ENCODE measurements around the gene NKX2-3.

NKX2-3 gene

DNA sequence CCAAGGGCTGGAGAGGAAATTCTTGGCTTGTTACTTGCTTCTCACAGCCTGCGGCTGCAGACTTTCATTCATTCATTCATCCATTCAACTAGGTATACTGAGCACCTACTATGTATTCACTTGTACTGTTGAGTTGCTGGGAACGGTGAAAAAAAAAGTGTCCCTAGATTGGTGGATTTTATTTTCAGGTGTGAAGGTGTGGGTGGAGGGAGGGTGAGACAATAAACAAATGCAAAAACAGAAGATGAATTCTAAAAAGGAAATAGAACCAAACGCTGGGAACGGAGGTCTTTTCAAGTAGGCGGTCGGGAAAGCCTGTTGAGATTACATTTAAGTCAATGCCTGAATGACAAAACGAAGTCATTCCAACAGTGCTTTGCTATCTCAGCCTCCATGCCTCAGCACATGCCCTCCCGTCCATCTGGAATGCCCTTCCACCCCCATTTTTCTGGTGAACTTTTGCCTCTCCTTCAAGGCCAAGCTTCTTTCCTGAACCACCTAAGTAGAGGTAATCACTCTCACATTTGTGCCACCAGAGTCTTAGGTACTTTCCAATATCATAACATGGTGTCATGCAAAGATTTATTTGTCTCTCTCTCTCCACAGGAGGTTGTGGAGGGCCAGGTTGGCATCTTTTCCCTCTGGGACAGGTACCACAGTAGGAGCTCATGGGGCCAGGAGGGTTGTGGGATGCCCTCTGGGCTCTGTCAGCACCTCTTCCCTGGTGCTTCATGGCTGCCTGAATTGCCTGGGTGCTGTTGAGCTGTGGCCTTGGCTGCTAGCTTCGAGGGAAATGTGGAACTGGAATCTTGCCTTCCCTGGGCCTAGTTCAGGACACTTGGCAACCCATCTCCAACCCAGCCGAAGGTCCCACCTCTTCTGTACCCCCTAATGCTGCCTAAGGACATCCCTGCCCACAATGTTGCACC is 5.5 kb downstream of the NKX2-3 start:
- no peak for DNase-seq

DNA sequence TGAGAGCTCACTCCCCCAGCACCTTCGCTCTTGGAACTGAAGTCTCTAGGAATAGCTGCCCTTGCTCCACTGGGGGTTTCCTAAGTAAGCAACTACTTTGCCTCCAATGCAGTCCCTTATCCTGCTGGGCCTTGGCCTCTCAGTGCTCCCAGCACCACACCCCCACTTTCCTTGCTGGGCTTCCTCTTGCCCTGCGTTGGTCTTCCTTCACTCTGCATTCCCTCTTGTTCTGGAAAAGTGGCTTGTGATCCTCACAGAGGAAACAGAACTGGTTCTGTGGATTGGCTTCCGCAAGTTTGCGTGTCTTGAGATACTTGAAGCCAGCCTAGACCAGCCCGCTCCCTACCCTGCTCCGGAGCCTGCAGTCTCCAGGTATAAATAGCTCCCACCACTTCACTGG is 6.4 kb downstream of the NKX2-3 start:
- no peak for DNase-seq

DNA sequence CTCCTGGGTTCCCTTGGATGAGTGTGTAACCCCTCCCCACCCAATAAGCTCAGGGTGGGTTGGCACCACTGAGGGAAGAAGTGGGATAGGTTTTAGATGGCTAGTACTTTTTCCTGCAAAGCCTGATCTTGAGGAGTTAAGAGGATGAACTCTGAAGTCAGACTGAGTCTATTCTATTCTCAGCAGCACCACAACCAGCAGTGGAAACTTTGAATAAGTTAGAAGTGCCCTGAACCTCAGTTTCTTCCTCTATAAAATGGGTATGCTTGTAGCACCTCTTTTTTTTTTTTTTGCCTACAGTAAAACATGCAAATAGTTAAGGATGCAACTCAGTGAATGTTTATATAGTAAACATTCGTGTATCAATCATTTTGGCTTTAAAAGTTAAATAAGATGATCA is 7.1 kb downstream of the NKX2-3 start:
- no peak for DNase-seq

DNA sequence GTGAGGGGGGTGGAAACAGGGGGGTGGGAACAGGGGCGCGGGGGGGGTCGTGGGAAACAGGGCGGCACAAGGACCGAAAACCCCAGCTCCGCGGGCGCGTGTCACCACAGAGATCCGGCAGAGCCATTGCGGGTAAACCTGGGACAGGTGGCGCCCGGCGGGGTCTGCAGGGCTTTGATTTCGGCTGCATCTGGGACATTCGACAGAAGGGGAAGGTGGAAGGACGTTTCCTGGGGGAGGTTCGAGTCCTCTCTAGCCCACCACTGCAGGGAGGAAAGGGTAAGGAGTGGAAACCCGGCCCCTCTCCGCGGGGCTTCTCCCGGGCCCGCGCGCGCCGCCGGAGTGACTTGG is 7.5 kb downstream of the NKX2-3 start:
- no peak for DNase-seq

DNA sequence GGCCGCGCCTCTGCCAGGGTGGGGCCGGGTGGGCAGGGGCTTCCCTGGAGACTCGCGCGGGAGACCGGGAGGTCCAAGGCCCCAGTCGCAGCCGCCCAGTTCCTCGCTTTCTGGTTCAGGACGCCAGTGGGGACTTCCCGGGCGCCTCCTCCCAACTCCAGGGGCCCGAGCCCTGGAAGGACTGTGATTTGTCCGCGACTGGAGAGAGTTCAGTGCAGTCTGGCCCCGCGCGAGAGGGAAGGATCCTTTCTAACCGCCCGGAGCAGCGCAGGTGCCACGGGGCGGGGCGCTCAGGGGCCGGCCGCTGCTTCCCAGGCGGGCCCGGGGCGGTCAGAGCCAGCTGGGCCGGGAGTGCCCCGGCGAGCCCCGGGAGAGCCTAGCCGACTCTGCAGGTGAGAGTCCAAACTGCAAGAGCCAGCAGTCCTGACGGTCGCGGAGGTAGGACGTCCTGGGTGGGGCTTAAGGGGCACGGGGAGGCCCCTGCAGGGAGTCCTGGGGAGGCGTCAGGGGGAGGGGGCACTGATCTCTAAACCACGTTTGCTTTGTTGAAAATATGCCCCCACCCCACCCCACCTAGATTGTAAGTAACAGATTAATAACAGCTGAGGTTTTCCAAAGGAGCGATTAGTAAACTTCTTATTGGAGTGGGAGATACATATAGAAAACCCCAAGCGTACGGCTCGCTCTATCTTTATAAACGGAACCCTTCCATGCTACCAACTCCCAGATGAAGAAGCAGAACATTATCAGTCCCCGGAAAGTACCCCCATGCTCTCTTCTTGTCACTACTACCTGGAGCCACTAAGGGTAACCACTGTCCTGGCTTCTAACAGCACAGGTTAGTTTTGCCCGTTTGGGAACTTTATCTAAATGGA is 8.2 kb downstream of the NKX2-3 start:
- no peak for DNase-seq

DNA sequence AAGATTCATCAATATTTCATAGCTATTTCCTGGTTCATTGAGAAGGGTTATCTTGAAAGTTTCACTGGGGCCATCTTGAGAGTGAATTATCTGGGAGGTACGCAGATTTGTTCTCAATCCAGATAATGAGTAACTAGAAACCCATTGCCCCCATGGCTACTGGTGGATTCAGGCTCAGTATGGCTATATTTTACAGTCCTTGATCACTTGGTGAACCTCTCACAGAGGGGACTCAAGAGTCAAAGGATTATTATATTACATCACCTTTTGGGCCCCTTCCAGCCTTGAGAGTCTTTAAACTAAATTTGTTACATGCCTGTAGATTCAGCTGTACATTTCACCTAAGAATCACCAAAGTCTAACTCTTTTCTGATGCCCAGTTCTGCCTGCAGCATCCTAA is 11.6 kb downstream of the NKX2-3 start:
- DNase-seq: no peak

DNA sequence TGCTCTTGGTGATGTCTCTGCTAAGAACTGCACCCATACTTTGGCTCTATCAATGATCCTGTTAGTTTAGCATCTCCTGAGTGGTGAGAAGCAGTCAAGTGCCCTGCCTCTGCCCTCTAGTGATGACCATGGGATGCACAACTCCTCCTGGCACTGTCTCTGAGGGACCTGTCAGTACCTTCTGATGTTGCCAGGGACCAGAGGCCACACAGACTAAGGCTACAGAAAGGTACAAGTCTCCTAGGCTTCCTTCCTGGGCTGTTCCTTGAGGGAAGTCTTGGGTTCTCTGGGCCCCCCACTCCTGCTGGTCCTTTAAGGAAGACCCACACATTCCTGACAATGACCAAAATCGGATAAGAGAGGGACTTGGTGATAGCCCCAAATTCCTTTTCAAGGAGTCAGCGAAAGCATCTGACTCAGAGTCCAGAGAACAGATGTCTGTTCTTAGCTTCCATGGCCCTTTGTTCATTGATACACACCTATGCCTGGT is 15.3 kb downstream of the NKX2-3 start:
- no peak for DNase-seq

DNA sequence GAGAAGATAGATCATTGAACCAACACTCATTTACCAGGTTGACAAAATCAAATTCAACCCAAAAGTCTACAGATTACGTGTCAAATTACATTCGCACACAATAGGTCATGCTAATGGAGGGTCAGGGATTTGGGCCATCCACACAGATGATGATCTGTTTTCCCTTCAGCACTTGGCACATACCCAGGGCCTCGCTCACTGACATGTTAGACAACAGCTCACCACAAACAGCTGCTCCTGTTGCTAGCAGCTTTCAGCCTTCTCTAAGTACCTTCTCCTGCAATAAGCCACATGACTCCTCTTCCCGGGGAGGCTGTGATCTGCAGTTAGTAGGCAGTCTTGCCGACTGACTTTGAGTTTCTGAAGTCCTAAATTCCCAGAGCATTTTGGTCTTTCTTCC is 18.4 kb downstream of the NKX2-3 start:
- peak in 2 of 56 donors; percentile 32 to 54 for DNase-seq

DNA sequence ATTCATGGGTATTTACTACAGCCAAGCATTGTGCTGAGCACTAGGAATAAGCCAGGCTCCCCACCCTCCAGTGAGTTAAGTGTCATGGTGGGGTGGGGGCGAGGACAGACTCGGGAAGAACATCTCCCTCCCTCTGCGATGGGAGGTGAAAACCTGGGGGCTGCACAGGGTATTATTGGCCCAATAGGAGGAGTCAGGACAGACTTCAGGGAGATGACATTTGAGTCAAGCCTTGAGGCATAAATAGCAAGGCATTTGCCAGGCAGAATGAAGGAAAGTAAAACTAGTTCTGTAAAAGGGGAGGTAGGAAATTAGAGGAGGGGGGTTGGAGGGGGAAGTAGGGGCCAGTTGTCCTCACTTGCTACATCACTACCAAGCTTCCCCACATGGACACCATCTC is 18.9 kb downstream of the NKX2-3 start:
- DNase-seq: no peak

DNA sequence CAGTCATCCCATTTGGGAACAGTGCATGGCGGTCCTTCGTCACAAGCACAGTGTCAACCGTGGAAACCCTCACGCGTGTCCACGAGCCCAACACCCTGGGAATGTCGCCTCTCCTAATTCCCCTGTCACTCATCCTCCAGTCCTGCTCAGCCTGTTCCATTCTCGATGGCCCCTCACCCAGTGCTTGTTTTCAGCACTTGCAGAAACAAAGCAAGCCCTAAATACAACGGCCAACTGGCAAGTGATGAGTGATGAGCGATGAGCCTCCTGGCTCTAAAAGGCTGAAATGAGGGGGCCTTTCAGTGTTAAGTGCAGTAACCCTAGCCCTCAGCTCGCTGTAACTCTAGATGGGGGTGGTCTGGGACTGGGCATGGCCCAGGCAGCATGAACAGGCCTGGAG is 22.6 kb downstream of the NKX2-3 start:
- no peak for DNase-seq

DNA sequence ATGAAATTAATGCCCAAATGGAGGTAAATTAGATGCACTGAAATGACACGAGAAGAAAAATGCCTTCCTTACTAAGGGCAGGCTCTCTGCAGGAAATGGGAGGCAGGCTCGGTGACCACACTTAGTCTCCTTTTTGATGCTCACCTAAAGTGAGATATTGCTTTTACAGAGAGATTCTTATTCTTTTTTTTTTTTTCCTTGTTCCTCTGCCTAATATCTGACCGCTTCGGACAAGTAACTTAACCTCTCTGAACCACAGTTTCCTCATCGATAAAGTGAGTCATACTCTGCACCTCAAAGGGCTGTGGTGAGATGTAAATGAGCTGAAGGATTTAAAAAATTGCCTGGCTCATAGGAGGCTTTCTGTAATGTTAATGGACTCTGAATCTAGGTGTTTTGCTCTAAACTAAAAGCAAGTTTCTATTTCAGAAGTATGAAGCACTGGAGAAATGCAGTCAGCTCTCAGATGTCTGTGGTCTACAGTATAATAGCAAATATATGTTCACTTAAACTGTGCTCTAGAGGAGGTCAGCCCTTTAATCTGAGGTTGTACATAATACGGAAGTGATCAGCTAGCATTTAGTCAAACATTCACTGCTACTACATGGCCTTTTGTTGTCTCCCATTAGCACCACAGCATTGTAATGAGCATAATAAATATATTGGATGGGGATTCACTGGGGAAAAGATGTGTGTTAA is 23.2 kb downstream of the NKX2-3 start:
- no peak for DNase-seq

DNA sequence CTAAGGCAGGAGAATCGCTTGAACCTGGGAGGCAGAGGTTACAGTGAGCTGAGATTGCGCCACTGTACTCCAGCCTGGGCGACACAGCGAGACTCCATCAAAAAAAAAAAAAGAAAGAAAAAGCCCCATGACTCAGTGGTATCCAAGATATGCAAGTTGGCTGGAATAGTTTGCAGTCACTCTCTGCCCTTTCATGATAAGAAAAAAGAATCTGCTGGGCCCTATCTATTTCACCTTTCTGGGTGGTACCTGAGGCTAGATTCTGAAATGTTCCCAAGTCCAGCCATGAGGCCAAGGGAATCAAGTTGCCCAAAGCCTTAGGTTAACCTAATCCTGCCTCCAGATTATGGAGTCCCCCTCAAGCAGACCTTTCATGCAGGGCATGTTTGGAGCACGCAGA is 24.3 kb downstream of the NKX2-3 start:
- DNase-seq: no peak

DNA sequence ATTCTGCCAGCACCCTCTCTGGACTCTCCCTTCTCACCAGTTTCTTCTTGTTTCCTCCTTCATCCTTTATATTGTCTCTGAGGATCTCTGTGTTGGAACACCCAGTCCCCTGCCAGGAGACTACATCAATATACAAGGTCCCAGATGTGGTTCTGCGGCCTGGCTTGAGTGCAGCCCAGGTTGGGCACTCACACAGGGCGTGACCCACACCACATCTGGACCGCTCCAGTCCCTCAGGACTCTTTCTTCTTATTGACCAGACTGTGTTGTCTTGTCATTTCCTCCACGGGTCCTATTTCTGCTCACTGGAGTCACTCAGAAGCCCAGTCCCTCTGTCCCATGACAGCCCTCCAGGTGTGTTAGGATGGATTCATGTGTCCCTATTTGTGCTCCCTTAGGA is 26.0 kb downstream of the NKX2-3 start:
- no peak for DNase-seq

DNA sequence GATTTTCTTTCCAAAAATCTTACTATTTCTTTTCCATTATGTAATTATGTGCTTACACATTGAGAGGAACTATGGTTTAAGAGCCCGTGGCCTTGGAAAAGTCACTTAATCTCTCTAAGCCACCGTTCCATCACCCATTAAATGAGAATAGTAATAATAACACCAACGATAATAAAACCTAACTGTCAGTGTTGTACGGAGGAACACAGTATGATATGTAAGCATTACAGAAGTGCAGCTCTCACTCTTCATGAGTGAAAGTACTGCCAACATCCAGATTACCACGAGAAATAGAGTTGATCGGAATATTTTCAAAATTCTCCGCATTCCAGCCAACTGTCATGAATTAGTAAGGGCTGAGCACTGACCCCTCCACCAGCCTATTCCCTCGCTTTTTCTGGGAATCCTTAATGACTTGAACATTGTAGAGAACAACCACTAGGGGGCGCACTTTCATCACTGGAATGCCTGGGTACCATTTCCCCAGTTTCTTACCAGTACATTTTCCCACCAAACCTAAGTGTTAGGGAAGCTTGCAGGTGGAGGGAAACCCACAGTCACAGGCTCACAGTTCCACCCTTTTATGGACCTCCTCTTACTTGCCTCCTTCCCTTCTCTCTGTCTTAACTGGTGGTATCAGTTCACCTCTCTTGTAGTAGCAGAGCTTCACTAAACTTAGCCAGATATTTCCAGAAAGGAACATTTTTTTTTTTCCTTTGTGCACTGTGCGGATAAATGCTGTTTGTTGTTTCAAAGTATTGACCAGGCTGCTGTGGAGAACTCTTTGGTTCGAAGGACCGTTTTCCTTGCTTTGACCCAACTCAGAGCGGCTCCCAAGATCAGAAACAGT is 27.8 kb downstream of the NKX2-3 start:
- peak in 30 of 56 donors; percentile 1 to 65 (median 11) for DNase-seq

DNA sequence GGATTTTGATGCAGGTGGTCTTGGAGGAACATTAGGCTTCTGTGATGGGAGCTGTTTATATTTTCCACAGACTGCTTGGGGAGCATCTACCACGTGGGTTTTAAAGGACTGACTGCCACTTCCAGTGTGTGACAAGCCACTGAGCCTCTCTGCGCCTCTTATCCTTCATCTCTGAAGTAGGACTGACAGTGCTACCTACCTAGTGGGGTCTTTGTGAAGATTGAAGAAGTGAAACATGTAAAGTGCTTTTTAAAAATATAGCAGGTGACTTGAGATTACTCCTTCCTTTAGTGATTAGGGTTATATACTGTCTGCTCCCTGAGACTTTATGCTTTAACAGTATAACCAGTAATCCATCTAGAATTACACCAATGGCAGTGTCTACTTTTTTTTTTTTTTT is 29.9 kb downstream of the NKX2-3 start:
- no peak for DNase-seq

DNA sequence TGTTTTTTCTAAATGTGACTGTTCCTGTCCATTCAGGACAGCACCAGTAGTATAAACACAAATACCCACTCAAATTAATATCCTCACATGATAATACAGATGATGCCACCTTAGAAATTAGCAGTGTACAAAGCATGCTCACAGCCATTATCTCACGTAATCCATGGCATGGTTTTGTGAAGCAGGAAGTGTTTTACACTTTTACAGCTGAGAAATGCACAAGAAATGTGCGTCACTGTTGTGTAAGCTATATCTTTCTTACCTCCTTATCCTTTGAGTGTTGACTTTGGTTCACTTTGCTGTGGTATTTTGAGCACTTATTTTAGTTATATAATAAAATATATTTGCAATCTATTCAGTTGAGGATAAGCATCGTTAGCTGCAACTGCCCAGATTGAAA is 31.6 kb downstream of the NKX2-3 start:
- DNase-seq: no peak

DNA sequence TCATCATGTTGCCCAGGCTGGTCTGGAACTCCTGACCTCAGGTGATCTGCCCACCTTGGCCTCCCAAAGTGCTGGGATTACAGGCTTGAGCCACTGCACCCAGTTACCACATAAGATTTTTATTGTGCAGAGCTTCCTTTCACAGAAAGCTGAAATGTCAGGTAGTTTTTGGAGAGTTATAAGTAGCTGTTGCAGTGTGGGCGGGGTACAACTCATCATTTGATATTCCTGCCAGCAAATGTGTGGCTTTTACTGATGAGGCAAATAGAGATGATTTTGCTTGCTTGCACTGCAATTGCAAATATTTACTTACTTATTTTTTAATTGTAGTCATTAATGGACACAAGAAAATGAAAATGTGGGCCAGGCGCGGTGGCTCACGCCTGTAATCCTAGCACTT is 32.4 kb downstream of the NKX2-3 start:
- DNase-seq: peak in 5 of 56 donors; percentile 1 to 17 (median 5)

DNA sequence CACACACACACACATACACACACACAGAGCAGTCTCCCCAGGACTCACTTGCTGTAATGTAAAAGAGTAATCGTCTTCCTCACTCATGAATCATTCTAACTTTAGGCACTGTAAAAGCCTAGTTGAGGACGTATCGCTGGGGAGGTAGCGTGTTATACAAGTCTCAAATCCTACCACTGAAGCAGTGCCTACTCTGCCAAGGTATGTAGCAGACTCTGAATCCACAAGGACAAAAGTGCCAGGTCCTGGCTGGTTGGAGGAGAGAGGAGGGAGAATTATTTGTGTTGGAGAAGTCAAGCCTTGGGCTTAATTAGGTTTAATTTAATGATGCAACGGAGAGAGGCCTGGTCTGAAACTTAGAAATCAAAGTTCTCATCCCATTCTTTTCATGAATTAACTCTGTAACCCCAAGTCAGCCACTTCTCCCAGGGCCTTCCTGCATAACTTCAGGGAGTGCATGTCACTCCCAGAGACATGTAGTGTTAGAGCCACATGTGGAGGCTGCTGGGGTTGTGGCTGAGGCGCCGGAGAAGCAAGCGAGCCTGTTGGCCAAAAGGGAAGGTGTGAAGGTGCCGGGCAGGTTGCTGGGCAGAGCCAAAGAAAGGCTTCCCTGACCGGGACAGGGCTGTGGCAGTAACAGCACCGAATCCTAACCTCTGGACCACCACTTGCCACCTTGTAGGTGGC is 36.7 kb downstream of the NKX2-3 start:
- no peak for DNase-seq

DNA sequence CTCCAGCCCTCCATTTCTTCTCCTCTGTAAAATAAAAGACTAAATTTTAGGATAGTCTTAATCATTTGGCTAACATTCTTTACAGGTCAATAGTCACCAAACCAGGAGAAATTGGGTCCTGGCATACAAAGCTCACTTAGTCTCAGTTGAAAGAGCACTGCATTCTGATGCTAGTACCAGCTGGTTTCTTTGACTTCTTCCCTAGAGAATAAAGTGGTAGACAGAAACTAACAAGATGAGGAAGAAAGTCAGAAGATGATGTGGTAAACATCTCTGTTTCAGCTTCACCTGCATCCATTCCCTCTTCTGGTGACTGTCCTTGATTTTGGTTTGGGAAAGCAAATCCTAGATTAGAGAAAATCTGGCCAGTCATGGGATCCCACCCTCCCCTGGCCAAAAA is 37.2 kb downstream of the NKX2-3 start:
- no peak for DNase-seq

DNA sequence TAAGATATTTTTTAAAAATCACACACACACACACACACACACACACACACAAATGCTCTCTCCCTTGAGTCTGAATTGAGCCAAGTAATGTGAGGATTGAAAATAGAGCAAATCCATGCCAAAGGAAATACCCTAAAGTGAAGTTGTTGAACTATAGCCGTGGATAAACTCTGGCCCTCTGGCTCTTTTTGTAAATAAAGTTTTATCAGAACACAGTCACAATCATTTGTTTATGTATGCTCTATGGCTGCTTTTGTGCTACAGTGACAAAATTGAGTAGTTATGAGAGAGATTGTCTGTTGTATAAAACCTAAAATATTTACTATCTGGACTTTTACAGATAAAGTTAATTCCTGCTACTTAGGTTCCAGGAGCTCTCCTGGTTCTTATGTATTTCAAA is 39.1 kb downstream of the NKX2-3 start:
- DNase-seq: no peak
